Smooth muscle cell of the umbilical artery (primary cell): Measurements from ENCODE around the gene MECP2. TPM values are rescaled to one million over a fixed set of nuclear protein-coding genes. Genes with fewer than 3 reads are reported as not detected.

Source experiments
- total RNA-seq: library from RNA; depleted of rRNA; stranded (reverse); fragments of >200 nt; gene quantifications from 2 replicates; pipeline ENCODE4 v1.2.3, GENCODE V29; 2014

Gene MECP2
- 21.7 and 34.5 TPM in 2 replicates for total RNA-seq

DNA sequence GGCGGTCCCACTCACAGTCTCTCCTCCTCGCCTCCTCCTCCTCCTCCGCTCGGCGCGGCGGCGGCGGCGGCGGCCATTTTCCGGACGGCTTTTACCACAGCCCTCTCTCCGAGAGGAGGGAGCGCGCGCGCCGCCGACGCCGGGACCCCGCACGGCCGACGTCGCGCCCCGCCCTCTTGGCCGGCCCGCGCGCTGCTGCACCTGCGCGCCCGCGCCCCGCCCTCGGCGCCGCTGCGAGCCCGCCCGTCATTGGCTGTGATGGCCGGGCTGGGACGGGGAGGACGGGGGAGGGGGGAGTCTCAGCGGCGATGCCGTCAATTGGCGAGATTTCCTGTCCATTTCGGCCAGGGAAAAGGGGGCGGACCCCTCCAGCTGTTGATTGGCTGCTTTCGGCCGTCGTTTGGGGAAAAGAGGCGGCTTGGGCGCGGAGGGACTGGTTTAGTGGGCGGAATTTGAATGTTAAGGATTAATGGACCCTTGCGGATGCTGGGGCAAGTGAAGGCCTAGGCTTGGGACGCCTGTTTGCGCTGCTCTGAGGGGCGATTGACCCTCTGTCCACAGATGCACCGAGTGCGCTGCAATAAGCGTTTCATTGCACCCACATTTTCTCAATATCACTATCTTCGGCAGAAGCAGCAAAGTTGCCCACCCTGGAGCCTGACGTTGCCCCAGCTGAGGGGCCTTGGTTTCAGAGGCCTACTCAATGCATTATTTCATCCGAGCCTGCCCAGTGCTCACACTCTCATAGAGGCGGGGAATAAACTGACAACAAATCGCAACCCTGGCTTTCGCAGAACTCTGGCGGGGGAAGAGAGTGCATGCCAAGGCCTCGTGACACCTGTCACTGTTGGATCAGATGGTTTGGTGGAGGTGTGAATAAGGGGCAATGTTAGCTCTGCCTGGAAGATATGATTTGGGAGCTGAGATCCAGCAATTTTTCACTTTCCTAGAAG, at the start of gene MECP2:
Gene MECP2, minus strand, starts transcription at position 129 of the 953 bp plus-strand sequence.

DNA sequence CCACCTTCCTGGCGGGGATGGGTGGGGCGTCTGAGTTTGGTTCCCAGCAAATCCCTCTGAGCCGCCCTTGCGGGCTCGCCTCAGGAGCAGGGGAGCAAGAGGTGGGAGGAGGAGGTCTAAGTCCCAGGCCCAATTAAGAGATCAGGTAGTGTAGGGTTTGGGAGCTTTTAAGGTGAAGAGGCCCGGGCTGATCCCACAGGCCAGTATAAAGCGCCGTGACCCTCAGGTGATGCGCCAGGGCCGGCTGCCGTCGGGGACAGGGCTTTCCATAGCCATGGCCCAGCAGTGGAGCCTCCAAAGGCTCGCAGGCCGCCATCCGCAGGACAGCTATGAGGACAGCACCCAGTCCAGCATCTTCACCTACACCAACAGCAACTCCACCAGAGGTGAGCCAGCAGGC, 46.5 kb upstream of the MECP2 start, which contains the start of gene OPN1LW:
Gene OPN1LW, plus strand, starts transcription at position 234 of the 400 bp plus-strand sequence. Its CDS starts 41 bp downstream, at position 275.

DNA sequence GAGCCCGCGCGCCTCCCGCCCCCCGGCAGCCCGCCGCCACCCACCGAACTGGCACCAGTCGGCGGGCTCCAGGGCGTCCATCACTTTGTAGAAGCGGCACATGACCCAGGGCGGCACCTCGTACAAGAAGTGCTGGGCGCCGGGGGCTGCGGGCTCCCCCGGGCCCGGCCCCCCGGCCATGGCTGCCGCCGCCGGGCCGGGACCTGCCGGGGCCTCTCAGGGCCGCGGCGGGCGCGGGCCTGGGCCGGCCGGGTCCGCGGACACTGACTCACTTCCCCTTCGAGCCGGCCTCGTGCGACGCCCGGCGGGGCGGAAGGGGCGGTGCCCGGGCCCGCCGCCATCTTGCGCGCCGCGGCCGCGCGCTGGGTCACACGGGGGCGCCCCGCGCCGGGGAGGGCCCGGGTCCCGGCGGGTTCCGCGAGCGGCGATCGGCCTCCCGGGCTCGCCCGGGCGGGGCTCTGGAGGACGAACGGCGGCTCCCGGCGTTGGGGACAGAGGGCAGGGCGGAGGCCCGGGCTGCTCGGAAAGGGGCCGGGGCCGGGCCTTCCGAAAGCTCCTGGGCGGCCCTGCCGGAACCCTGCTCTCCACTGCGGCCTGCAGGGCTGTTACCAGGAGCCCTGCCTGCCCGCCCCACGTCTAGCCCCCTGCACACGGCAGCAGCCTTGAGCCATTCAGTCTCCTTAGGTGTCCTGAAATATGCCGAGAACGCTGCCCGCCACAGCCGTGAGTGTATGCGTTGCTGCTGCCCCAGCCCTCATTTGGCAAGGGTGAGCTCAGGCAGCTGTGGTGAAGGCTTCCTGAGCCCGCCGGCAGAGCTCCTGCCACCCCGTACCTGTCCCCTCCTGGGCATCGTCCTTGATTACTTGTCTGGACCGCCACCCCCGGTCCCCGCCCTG, 77.6 kb downstream of the MECP2 start, which contains the start of gene IRAK1:
Gene IRAK1, minus strand, starts transcription at position 270 of the 896 bp plus-strand sequence. Its CDS starts 90 bp downstream, at position 180.

DNA sequence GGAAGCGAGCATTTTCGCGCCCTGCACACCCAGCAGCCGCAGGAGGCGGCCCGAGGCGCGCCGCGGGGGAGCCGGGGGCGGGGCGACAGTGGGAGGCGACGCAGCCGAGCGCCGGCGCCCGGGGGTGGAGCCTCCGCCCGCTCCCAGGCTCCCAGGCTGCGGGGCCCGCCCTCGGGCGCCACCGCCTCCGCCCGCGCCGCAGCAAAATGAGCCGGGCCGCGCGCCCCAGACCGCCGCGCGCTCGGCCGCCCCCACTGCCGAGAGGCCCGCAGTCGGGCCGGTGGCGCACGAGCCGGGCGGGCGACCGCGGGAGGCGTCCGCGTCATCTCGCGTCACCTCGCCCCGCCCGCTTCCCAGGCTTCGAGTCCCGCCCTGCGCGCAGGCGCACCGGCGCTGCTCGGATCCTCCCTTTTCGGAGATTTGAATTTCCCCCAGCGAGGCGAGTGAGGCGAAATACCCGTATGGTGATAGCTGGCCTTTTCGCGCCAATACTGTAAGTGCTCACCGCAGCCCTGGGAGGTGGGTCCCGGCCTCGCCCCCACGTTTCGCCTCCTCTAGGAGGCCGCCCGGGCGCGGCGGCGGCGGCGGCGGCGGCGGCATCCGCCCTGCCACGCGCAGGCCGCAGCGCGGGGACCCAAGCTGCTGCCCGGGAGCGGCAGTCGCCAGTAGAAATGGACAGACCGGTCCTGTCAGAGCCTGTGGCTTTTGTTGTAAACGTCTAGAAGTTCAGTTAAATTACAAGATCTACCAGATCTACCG, 125.0 kb downstream of the MECP2 start, which contains the start of gene TMEM187:
Gene TMEM187, plus strand, starts transcription at position 387 of the 759 bp plus-strand sequence. CDS start 9,309 bp downstream, outside the sequence.

Other genes with a start within 250 kb of the MECP2 start
- 0.59 and 2.6 TPM in 2 replicates for gene L1CAM, start 211.5 kb downstream of the MECP2 start, total RNA-seq
- not detected in 2 replicates for gene AVPR2, start 193.0 kb downstream of the MECP2 start, total RNA-seq
- 0.97 and 2.1 TPM in 2 replicates for gene ARHGAP4, start 171.5 kb downstream of the MECP2 start, total RNA-seq
- gene NAA10, start 162.7 kb downstream of the MECP2 start, total RNA-seq: 54.9 and 56.9 TPM in 2 replicates
- gene RENBP, start 153.1 kb downstream of the MECP2 start, total RNA-seq: 2.1 and 5.0 TPM in 2 replicates
- 14.0 and 34.4 TPM in 2 replicates for gene HCFC1, start 125.9 kb downstream of the MECP2 start, total RNA-seq
- 5.6 and 5.7 TPM in 2 replicates for gene TMEM187, start 125.0 kb downstream of the MECP2 start, total RNA-seq
- gene IRAK1, start 77.8 kb downstream of the MECP2 start, total RNA-seq: 78.7 and 109 TPM in 2 replicates
- gene OPN1LW, start 46.5 kb upstream of the MECP2 start, total RNA-seq: not detected in 2 replicates
- not detected in 2 replicates for gene OPN1MW, start 84.9 kb upstream of the MECP2 start, total RNA-seq
- gene OPN1MW2, start 122.0 kb upstream of the MECP2 start, total RNA-seq: not detected in 2 replicates
- gene OPN1MW3, start 159.9 kb upstream of the MECP2 start, total RNA-seq: not detected in 2 replicates
- gene TEX28, start 197.4 kb upstream of the MECP2 start, total RNA-seq: not detected in 2 replicates
- not detected in 2 replicates for gene TKTL1, start 198.1 kb upstream of the MECP2 start, total RNA-seq